Loucy (cell line): ENCODE results near the gene SP140L.
"Not testable (repeated sequence)": the region's sequence is repeated elsewhere in the genome, so short reads cannot be mapped to it uniquely, and the experiment has no call there.

Source experiments
- EZH2phosphoT487 ChIP-seq: fragments of 200-600 bp; IDR thresholded peaks from 2 replicates; pipeline ENCODE4 v1.6.1; 2018; ENCODE audit warnings: antibody characterized with exemption, mild to moderate bottlenecking, moderate library complexity, borderline replicate concordance
- TF ChIP-seq, protein P1 (sequence below): fragments of 200-600 bp; sonication (generic); conservative IDR thresholded peaks from 2 replicates; pipeline ENCODE4 v1.5.1; 2014; ENCODE audit warnings: mild to moderate bottlenecking, antibody characterized with exemption, low read length

DNA sequence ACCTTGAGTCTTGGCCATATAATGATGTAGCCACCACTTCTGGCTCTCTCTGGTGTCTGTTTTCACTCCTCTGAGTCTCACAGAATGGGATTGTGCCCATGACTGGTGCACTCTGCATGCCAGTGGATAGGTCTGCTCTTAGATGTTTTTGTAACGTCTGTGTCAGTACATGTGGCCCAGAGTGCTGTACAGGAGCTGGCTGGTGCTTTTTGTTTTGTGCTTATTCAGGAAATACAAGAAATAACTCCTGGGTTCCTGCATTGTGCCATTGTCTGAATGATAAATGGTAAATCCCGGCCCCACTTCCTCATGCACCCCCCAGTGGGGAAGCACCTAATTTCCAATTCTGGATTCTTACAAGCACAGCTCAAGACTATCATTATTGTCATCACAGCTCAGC lies 82.3 kb downstream of the SP140L start:
- TF ChIP-seq, protein P1, sequence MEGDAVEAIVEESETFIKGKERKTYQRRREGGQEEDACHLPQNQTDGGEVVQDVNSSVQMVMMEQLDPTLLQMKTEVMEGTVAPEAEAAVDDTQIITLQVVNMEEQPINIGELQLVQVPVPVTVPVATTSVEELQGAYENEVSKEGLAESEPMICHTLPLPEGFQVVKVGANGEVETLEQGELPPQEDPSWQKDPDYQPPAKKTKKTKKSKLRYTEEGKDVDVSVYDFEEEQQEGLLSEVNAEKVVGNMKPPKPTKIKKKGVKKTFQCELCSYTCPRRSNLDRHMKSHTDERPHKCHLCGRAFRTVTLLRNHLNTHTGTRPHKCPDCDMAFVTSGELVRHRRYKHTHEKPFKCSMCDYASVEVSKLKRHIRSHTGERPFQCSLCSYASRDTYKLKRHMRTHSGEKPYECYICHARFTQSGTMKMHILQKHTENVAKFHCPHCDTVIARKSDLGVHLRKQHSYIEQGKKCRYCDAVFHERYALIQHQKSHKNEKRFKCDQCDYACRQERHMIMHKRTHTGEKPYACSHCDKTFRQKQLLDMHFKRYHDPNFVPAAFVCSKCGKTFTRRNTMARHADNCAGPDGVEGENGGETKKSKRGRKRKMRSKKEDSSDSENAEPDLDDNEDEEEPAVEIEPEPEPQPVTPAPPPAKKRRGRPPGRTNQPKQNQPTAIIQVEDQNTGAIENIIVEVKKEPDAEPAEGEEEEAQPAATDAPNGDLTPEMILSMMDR: not testable (repeated sequence)
- not testable (repeated sequence) for TF ChIP-seq EZH2phosphoT487
